GM20431 (cell line): Measurements from ENCODE around the gene LAMTOR4.

ENCODE experiments used
- in situ Hi-C: fragments of 300-500 bp; cut with MseI, MboI; formaldehyde crosslinking; loops from one replicate; pipeline ENCODE4 v1.15.0; 2020; ENCODE audit warnings: low sequenced_read_pairs; ENCODE audit not compliant: unreplicated experiment

The LAMTOR4 gene

GRCh38 chr7:100148559-100149328 lies at the start of gene LAMTOR4:
Gene LAMTOR4, plus strand, starts transcription at chr7:100148918. Its CDS starts 55 bp downstream, at chr7:100148973.
- in situ Hi-C loops = no loop called here

- in situ Hi-C loops = no loop called here
These were observed 49.3 kb upstream of the LAMTOR4 start for GRCh38 chr7:100099452-100099851.

DNA sequence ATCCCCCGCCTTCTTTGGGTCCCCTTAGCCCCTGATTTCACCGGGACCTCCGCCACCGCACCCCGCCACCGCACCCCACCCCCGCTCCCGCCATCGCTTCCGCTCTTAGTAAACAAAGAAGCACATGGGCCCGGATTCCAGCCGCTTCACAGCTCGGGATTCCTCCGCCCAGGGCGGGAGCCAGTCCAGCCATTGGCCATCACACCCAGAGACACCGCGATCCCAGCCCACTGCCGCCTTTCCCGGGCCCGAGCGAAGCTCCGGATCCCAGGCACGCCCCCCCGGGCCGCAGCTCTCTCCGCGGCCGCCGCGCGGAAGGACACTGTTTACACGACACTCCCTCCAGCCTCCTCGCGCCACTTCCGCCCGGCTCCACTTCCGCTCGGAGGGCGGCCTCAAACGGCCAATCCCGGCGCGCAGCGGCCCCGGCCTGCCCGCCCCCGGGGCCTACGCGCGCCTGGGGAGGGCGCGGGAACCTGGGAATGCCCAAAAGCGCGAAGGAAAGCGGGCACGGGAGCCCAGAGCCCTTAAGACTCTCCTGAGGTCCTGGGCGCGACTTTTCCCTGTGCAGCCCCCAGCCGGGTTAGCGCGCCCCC lies 48.2 kb upstream of the LAMTOR4 start:
- in situ Hi-C loops = no loop called here

- in situ Hi-C loops = no loop called here
These were observed 47.5 kb upstream of the LAMTOR4 start, which contains the start of the genes AP4M1 and MCM7 for GRCh38 chr7:100101016-100101862. Gene AP4M1, plus strand, starts transcription at chr7:100101643. Its CDS starts 72 bp downstream, at chr7:100101715. Gene MCM7, minus strand, starts transcription at chr7:100101397. Its CDS starts 103 bp downstream, at chr7:100101294.

DNA sequence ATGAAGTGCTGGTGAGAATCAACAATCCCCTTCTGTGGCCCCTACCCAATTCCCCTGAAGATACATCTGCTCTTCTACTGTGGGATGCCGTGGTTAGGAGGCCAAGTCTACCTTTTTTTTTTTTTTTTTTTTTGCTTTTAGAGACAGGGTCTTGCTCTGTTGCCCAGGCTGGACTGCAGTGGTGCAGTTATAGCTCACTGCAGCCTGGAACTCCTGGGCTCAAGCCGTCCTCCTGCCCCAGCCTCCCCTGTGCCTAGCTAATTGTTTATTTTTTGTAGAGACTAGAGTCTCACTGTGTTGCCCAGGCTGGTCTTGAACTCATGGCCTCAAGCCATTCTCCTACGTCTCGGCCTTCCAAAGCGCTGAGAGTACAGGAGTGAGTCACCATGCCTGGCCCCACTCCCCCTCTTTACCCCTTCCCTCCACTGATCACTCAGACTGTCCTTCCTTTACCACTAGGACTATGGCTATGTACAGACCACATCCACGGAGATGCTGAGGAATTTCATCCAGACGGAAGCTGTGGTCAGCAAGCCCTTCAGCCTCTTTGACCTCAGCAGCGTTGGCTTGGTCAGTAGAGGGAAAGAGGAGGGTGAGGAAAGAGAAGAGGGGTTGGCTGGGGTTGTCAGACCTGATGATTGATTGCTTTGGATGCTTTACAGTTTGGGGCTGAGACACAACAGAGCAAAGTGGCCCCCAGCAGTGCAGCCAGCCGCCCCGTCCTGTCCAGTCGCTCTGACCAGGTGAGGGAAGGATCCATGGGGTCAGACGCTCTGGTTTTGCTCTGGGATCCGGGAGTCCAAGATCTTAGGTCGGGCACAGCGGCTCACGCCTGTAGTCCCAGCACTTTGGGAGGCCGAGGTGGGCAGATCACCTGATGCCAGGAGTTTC lies 45.5 kb upstream of the LAMTOR4 start:
- in situ Hi-C loops = no loop called here

GRCh38 chr7:100105534-100105933 lies 43.2 kb upstream of the LAMTOR4 start:
- in situ Hi-C loops = no loop called here

DNA sequence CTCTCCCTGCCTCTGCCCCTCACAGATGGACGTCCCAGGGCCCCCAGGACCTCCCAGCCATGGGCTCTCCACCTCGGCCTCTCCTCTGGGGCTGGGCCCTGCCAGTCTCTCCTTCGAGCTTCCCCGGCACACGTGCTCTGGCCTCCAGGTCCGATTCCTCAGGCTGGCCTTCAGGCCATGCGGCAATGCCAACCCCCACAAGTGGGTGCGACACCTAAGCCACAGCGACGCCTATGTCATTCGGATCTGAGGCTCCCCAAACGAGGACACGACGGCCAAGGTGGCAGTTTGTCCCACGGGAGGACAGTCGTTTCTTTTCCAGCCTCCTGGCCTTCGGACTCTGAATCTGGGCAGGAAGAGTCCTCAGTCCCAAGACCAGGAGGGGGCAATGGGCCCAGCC lies 42.1 kb upstream of the LAMTOR4 start:
- in situ Hi-C loops = no loop called here

- in situ Hi-C loops = no loop called here
These were observed 41.5 kb upstream of the LAMTOR4 start for GRCh38 chr7:100107125-100107737.

- in situ Hi-C loops = no loop called here
These were observed 40.8 kb upstream of the LAMTOR4 start for GRCh38 chr7:100107890-100108289.

DNA sequence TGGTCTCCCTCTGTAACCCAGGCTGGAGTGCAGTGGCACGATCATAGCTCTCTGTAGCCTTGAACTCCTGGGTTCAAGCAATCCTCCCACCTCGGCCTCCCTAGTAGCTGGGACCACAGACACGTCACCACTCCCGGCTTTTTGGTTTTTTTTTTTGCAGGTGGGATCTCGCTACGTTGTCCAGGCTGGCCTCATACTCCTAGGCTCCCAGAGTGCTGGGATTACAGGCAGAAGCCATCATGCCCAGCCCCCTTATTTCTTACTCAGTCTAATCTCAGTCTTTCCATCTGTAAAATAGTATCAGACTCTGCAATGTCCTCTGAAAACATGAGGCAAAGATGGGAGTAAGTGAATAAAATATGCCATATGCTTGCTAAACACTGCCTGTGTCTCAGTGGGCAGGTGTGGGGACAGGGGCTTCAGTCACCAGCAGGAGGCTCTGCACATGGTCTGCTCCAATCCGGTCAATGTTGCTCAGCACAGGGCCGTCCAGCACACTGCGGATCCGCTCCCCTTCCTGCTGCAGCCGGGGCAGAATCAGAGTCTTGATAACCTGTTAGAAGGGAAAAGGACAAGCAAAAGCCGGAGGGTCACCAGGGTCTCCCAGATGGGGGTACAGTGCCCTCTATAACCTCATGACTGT lies 39.1 kb upstream of the LAMTOR4 start:
- in situ Hi-C loops = no loop called here

DNA sequence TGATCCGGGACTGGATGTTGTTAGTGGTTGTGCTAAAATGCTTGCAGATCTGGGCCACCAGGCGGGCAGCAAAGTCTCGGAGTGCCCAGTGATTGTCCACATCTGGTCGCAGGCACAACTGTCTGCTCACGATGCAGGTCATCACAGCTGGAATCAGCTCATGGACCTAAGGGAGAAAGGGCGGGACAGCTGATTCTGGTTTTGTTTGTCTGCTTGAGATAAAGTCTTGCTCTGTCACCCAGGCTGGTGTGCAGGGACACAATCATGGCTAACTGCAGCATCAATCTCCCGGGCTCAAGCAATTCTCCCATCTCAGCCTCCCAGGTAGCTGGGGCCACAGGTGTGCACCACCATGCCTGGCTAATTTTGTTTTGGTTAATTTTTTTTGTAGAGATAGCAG lies 37.6 kb upstream of the LAMTOR4 start:
- in situ Hi-C loops = no loop called here

- in situ Hi-C loops = no loop called here
These were observed 36.8 kb upstream of the LAMTOR4 start for GRCh38 chr7:100111914-100112313.

- in situ Hi-C loops = no loop called here
These were observed 33.7 kb upstream of the LAMTOR4 start for GRCh38 chr7:100115026-100115425.

GRCh38 chr7:100118388-100119071 lies 30.2 kb upstream of the LAMTOR4 start:
- in situ Hi-C loops = no loop called here

DNA sequence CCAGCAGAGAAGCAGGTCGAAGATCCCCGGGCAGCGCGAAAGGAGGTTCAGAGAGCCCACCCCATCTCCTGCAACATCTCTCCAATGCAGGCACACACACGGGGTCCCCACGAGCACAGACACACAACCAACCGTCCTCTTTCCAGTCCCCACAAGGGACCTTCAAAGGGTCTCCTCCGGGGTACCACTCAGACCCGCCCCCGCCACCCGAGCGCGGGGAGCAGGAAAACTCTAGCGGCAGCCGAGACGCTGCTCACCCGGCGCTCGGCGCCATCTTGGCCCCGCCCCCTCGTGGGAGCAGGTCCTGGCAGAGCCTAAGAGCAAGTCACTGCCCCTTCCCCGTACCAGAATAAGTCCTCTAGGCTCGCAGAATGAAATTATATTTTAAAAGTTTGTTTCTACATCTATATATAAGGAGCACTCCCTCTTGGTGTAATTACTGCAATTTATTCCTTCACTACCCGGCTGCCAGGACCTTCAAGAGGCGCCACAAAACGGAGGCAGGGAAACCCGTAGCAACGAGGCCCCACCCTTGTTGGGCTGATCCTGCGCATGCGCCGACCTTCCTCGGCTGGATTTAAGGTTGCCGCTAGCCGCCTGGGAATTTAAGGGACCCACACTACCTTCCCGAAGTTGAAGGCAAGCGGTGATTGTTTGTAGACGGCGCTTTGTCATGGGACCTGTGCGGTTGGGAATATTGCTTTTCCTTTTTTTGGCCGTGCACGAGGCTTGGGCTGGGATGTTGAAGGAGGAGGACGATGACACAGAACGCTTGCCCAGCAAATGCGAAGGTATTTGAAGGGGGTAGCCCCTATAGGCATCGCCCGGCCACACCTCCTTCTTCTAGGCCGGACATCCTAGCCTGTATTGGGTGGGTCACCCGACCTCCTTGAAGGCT lies 29.4 kb upstream of the LAMTOR4 start, which contains the start of the genes CNPY4 and TAF6:
Gene CNPY4 (plus strand): TSS at position 563 of the 898 bp plus-strand sequence. CDS start 111 bp downstream, at position 674.
Gene TAF6 (minus strand): TSS at position 287 of the 898 bp plus-strand sequence. CDS start 5,149 bp downstream, outside the sequence.
- in situ Hi-C loops = no loop called here

- in situ Hi-C loops = no loop called here
These were observed 28.6 kb upstream of the LAMTOR4 start for GRCh38 chr7:100119970-100120732.
